Chondrocyte (in vitro differentiated cells): ENCODE data around the gene LDB2. TPM values are rescaled to one million over a fixed set of nuclear protein-coding genes. Genes with fewer than 3 reads are reported as not detected.

Experiments used
- DNase-seq: peaks from one replicate; pipeline ENCODE4 v3.0.0; 2021; ENCODE audit warnings: mixed read lengths, low spot score
- H3K27ac Mint-ChIP-seq: one replicate; pipeline ENCODE4 v1.8.0; 2021; ENCODE audit warnings: mild to moderate bottlenecking, moderate library complexity, mixed read lengths; ENCODE audit not compliant: unreplicated experiment
- H3K27me3 Mint-ChIP-seq: 2 replicates; pipeline ENCODE4 v1.8.0; 2021; ENCODE audit warnings: low read depth, mixed read lengths
- H3K36me3 Mint-ChIP-seq: 2 replicates; pipeline ENCODE4 v1.8.0; 2021; ENCODE audit warnings: low read depth, mixed read lengths
- H3K4me1 Mint-ChIP-seq: 2 replicates; pipeline ENCODE4 v1.8.0; 2021; ENCODE audit warnings: low read depth, mild to moderate bottlenecking, mixed read lengths
- H3K4me3 Mint-ChIP-seq: one replicate; pipeline ENCODE4 v1.8.0; 2021; ENCODE audit warnings: mild to moderate bottlenecking, moderate library complexity, mixed read lengths; ENCODE audit not compliant: unreplicated experiment
- H3K9me3 Mint-ChIP-seq: 2 replicates; pipeline ENCODE4 v1.8.0; 2021; ENCODE audit warnings: low read depth, mixed read lengths
- CTCF ChIP-seq: fragments of 200-600 bp; sonication (generic); IDR thresholded peaks from 2 replicates; pipeline ENCODE4 v1.5.0; 2021; ENCODE audit warnings: antibody characterized with exemption, mild to moderate bottlenecking, moderate library complexity
- total RNA-seq: library from RNA; stranded (reverse); gene quantifications from 3 replicates; pipeline ENCODE4 v1.2.1, GENCODE V29; 2021

The LDB2 gene
- total RNA-seq, 1 donor from 2014 or later: 2.0 TPM

- Mint-ChIP-seq H3K4me3 (no peak overlapping the region), H3K9me3 (peaks cover 5% of the 10 kb centered on the region), H3K4me1 (peaks cover 4% of the 10 kb centered on the region), H3K27ac (no peak overlapping the region), H3K27me3 (peaks cover 2% of the 10 kb centered on the region), H3K36me3 (no peaks in the 10 kb centered on the region)
- DNase-seq: no peak
- no peak for TF ChIP-seq CTCF
These were observed 318.6 kb downstream of the LDB2 start for GRCh38 chr4:16579866-16580265.

DNA sequence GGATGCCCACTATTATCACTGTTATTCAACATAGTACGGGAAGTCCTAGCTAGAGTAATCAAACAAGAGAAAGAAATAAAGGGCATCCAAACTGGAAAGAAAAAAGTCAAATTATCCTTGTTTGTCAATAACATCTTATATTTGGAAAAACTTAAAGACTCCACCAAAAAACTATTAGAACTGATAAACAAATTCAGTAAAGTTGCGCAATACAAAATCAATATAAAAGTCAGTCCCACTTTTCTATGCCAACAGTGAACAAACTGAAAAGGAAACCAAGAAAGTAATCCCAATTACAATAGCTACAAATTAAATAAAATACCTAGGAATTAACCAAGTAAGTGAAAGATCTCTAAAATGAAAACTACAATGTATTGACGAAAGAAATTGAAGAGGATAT lies 321.3 kb downstream of the LDB2 start:
- H3K9me3 Mint-ChIP-seq: peaks cover 5% of the 10 kb centered on the region

GRCh38 chr4:16574981-16575380 lies 323.5 kb downstream of the LDB2 start:
- TF ChIP-seq CTCF: no peak
- Mint-ChIP-seq H3K27me3 (peaks cover 2% of the 10 kb centered on the region), H3K27ac (no peak overlapping the region)

More for the DNA sequence above, 321.3 kb downstream of the LDB2 start:
- TF ChIP-seq CTCF: no peak
- no peaks in the 10 kb centered on the region for H3K36me3 Mint-ChIP-seq
- H3K27ac Mint-ChIP-seq: no peak overlapping the region
- peaks cover 2% of the 10 kb centered on the region for H3K27me3 Mint-ChIP-seq
- no peak overlapping the region for H3K4me3 Mint-ChIP-seq
- peaks cover 7% of the 10 kb centered on the region for H3K4me1 Mint-ChIP-seq
- DNase-seq: no peak

GRCh38 chr4:16573739-16574138 lies 324.7 kb downstream of the LDB2 start:
- H3K36me3 Mint-ChIP-seq: no peaks in the 10 kb centered on the region
- H3K27me3 Mint-ChIP-seq: peaks cover 2% of the 10 kb centered on the region
- no peak for DNase-seq
- no peak overlapping the region for H3K27ac Mint-ChIP-seq
- peaks cover 7% of the 10 kb centered on the region for H3K4me1 Mint-ChIP-seq
- H3K4me3 Mint-ChIP-seq: no peak overlapping the region
- peaks cover 4% of the 10 kb centered on the region for H3K9me3 Mint-ChIP-seq
- no peak for TF ChIP-seq CTCF

More at GRCh38 chr4:16574981-16575380, 323.5 kb downstream of the LDB2 start:
- Mint-ChIP-seq H3K4me3 (no peak overlapping the region), H3K4me1 (peaks cover 7% of the 10 kb centered on the region), H3K9me3 (peaks cover 5% of the 10 kb centered on the region), H3K36me3 (no peaks in the 10 kb centered on the region)
- no peak for DNase-seq

GRCh38 chr4:16573206-16573605 lies 325.2 kb downstream of the LDB2 start:
- Mint-ChIP-seq H3K27me3 (peaks cover 2% of the 10 kb centered on the region), H3K4me3 (no peak overlapping the region), H3K9me3 (peaks cover 3% of the 10 kb centered on the region), H3K27ac (no peak overlapping the region), H3K4me1 (peaks cover 7% of the 10 kb centered on the region), H3K36me3 (no peaks in the 10 kb centered on the region)
- DNase-seq: no peak
- no peak for TF ChIP-seq CTCF
